OCI-LY3 (cell line): ENCODE measurements around the gene GBX2.

ENCODE experiments used
- EZH2phosphoT487 ChIP-seq: fragments of 200-600 bp; shearing (Covaris generic); IDR thresholded peaks from 2 replicates; pipeline ENCODE4 v1.6.1; 2018; ENCODE audit warnings: antibody characterized with exemption, mixed run types, low read depth
- TF ChIP-seq, protein P1 (sequence below): fragments of 200-600, 300-600 bp; sonication (generic); IDR thresholded peaks from 2 replicates; pipeline ENCODE4 v1.5.1; 2014; ENCODE audit warnings: antibody characterized with exemption, low read length, low read depth

DNA sequence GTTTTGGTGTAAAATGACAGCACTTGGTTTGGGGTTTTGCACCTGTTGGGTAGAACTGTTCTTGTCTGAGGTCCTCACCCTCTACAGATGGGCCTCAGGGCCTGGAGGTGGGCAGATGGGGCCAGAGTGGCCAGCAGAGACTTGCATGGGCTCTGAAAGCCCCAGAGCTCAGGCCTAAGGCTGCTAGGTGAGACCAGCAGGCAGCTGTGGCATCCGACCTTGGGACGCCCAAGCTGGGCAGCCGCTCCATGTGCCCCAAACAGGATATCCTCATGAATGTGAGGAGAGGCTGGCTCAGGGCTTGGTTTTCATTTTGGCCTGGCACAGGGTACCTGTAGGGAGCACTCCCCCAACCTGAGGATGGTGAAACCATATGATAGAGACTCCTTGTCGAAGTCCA is 38.3 kb downstream of the GBX2 start:
- TF ChIP-seq, protein P1, sequence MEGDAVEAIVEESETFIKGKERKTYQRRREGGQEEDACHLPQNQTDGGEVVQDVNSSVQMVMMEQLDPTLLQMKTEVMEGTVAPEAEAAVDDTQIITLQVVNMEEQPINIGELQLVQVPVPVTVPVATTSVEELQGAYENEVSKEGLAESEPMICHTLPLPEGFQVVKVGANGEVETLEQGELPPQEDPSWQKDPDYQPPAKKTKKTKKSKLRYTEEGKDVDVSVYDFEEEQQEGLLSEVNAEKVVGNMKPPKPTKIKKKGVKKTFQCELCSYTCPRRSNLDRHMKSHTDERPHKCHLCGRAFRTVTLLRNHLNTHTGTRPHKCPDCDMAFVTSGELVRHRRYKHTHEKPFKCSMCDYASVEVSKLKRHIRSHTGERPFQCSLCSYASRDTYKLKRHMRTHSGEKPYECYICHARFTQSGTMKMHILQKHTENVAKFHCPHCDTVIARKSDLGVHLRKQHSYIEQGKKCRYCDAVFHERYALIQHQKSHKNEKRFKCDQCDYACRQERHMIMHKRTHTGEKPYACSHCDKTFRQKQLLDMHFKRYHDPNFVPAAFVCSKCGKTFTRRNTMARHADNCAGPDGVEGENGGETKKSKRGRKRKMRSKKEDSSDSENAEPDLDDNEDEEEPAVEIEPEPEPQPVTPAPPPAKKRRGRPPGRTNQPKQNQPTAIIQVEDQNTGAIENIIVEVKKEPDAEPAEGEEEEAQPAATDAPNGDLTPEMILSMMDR = no peak
- no peak for TF ChIP-seq EZH2phosphoT487
